Left ventricle myocardium inferior (tissue), 1 donor: ENCODE data around the gene ACTA2. TPM values are rescaled to one million over a fixed set of nuclear protein-coding genes. Genes with fewer than 3 reads are reported as not detected.

Experiments used
- DNase-seq: peaks from one replicate; pipeline ENCODE4 v3.0.0-alpha.2; 2020
- H3K27ac ChIP-seq: fragments of 200-600 bp; replicated peaks from 2 replicates; pipeline ENCODE4 v1.8.0; 2021
- H3K27me3 ChIP-seq: fragments of 200-600 bp; 2 replicates; pipeline ENCODE4 v1.8.0; 2021; ENCODE audit warnings: low read depth
- H3K36me3 ChIP-seq: fragments of 200-600 bp; 2 replicates; pipeline ENCODE4 v1.8.0; 2021
- H3K4me1 ChIP-seq: fragments of 200-600 bp; 2 replicates; pipeline ENCODE4 v1.8.0; 2021
- H3K4me3 ChIP-seq: fragments of 200-600 bp; 2 replicates; pipeline ENCODE4 v1.8.0; 2021; ENCODE audit warnings: mild to moderate bottlenecking, moderate library complexity
- H3K9me3 ChIP-seq: fragments of 200-600 bp; replicated peaks from 2 replicates; pipeline ENCODE4 v1.8.0; 2021
- CTCF ChIP-seq: fragments of 200-600 bp; IDR thresholded peaks from 2 replicates; pipeline ENCODE4 v1.8.0; 2021; ENCODE audit warnings: antibody characterized with exemption, mild to moderate bottlenecking, borderline replicate concordance
- intact Hi-C: fragments of 100-400 bp; cut with micrococcal nuclease; formaldehyde crosslinking; loops from one replicate; pipeline ENCODE4 v1.11.0; 2022
- total RNA-seq: library from RNA; stranded (reverse); fragmentation: NEBNext Ultra II Directional; extraction: Animal tissue kit (Norgen Biotek cat#: 25700); gene quantifications from one replicate; pipeline ENCODE4 v1.2.1, GENCODE V29; 2021
- donor health status: DM: no; HTN: yes; CAD: no; lungs with severe emphysema.

ACTA2 gene
- total RNA-seq, 1 donor from 2014 or later: 89.4 TPM

GRCh38 chr10:88987243-88987725 is 34.7 kb upstream of the ACTA2 start:
- Histone ChIP-seq H3K27me3 (no peaks in the 10 kb centered on the region), H3K36me3 (no peaks in the 10 kb centered on the region), H3K9me3 (no peaks in the 10 kb centered on the region), H3K4me1 (peaks cover 71% of the 10 kb centered on the region), H3K4me3 (no peak overlapping the region), H3K27ac (peak overlapping the region; percentile 97)
- TF ChIP-seq CTCF: no peak
- no peak for DNase-seq
- intact Hi-C loops: loop anchor here (2.0 to 5.0 kb wide), 2 partner anchors 52 to 150 kb away; no protein-coding TSS in a partner anchor

- no peaks in the 10 kb centered on the region for H3K36me3 ChIP-seq
- no peaks in the 10 kb centered on the region for H3K27me3 ChIP-seq
- H3K4me1 ChIP-seq: peaks cover 71% of the 10 kb centered on the region
- H3K9me3 ChIP-seq: no peaks in the 10 kb centered on the region
- intact Hi-C loops: loop anchor here (2.0 to 5.0 kb wide), 2 partner anchors 52 to 149 kb away; no protein-coding TSS in a partner anchor
- TF ChIP-seq CTCF: peak; percentile 89
- DNase-seq: no peak
- peak overlapping the region; percentile 10 for H3K27ac ChIP-seq
- no peak overlapping the region for H3K4me3 ChIP-seq
Measured at GRCh38 chr10:88986549-88987242, 34.1 kb upstream of the ACTA2 start.

- no peak for DNase-seq
- no peak overlapping the region for H3K4me3 ChIP-seq
- peaks cover 74% of the 10 kb centered on the region for H3K4me1 ChIP-seq
- H3K27ac ChIP-seq: peak overlapping the region; percentile 77
- no peak for TF ChIP-seq CTCF
- intact Hi-C loops: no loop called here
- no peaks in the 10 kb centered on the region for H3K9me3 ChIP-seq
- H3K27me3 ChIP-seq: no peaks in the 10 kb centered on the region
- H3K36me3 ChIP-seq: no peaks in the 10 kb centered on the region
Measured at GRCh38 chr10:88984525-88984924, 32.0 kb upstream of the ACTA2 start.

- H3K27ac ChIP-seq: peak overlapping the region; percentile 77
- peaks cover 73% of the 10 kb centered on the region for H3K4me1 ChIP-seq
- intact Hi-C loops: no loop called here
Measured at GRCh38 chr10:88983939-88984338, 31.4 kb upstream of the ACTA2 start.

GRCh38 chr10:88983206-88983605 is 30.6 kb upstream of the ACTA2 start:
- peaks cover 73% of the 10 kb centered on the region for H3K4me1 ChIP-seq
- no peak overlapping the region for H3K4me3 ChIP-seq

More at GRCh38 chr10:88983939-88984338, 31.4 kb upstream of the ACTA2 start:
- Histone ChIP-seq H3K36me3 (no peaks in the 10 kb centered on the region), H3K27me3 (no peaks in the 10 kb centered on the region), H3K9me3 (no peaks in the 10 kb centered on the region), H3K4me3 (no peak overlapping the region)
- TF ChIP-seq CTCF: no peak
- DNase-seq: no peak

More at GRCh38 chr10:88983206-88983605, 30.6 kb upstream of the ACTA2 start:
- intact Hi-C loops: no loop called here
- H3K9me3 ChIP-seq: no peaks in the 10 kb centered on the region
- DNase-seq: no peak
- H3K27ac ChIP-seq: peak overlapping the region; percentile 77
- H3K36me3 ChIP-seq: no peaks in the 10 kb centered on the region
- H3K27me3 ChIP-seq: no peaks in the 10 kb centered on the region
- TF ChIP-seq CTCF: no peak
